ENCODE results near the gene IZUMO4.
"Not testable (repeated sequence)": the region's sequence is repeated elsewhere in the genome, so short reads cannot be mapped to it uniquely, and the experiment has no call there.

Gene IZUMO4

DNA sequence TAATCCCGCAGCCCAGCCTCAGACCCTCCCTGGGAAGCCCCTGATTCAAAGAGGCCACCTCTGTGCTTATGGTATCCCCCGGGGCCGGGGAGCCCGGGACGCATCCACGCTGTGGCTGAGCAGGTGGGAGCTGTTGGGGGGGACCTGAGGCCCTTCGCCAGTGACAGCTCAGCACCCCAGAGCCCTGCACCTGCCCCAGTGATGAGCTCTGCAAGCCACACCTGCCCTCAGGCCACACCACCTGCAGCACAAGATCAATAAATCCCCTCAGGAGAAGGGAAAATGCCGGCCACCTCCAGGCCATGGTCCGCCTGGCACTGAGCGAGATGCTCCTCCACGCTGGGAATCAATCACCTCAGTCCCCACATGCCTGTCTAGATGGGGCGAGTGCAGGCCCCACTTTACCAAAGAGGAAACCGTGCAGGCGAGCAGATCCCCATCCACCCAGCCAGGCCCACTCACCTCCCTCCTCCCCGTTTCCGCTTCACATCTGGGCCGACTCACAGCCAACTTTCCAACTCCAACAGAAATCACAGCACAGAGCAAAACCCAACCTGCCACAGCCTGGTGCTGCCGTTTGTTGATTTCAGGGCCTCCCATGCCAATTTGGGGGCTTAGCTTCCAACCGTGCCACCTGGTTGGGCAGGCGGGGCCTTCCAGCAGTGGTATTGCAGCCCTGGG lies 13.4 kb upstream of the IZUMO4 start:
- peak; percentile 68 to 73 for DNase-seq

DNA sequence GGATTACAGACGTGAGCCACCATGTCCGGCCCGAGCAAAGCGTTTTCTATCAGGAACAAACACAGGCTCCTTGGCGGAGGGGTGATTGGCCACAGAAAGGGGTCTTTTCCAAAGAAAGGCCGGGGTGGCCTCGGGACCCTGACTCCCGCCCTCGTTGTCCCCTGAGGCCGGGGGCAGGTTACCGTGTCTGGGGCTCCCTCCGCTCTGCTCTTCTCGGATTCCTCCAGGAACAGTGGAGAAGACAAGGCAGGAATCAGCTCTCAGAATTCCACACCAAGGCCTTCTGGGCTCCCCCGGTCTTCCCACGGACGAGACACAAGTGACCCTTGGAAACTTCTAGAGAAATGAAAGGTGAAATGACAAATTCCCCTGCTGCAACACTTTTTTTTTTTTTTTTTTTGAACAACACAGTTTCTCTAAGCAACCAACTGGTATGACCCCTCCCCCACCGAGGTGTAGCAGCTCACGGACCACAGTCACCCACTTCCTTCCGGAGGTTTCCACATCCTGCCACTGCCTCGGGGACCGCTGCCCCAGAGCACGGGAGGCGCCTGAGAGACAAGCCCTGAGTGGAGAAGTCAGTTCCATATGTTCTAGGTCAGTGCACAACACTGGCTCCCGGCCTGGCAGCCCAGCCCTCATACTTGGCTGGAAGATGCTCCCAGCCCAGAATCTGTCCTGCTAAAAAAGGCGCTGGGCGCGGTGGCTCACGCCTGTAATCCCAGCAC lies 11.6 kb upstream of the IZUMO4 start:
- peak; percentile 90 to 94 for DNase-seq

GRCh38 chr19:2086695-2087620 lies 9.8 kb upstream of the IZUMO4 start:
- not testable (repeated sequence) for DNase-seq

- DNase-seq = no peak
Observed at GRCh38 chr19:2087621-2088100, 9.1 kb upstream of the IZUMO4 start.

DNA sequence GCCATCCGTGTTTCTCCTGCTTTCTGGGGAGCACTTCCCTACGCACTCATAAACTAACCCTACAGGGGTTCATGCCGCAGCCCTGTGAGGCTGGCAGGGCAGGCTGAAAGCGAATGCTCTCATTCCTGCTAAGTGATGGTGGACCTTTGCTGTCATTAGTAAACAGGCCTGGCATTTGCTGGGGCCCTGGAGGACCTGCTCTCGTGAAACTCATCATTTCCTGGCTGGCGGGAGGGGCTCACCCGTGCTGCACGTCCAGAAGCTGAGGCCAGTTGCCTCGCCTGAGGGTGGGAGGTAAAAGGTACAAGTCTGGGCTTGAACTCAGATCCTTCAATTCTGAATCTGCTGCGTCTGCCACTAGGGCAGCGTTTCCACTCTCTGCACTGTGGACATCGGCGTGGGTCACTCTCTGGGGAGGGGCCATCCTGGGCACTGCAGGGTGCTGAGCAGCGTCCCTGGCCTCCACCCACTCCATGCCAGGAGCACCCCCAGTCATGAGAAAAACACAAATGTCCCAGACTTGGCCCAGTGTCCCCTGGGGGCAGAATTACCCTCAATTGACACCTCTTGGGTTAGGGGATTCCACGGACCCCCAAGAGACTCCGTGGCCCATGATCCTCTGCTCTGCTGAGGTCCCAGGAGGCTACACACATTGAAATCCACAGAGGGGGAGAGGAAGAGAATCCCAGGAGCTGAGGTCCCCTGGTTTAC lies 7.6 kb upstream of the IZUMO4 start:
- no peak for DNase-seq

DNA sequence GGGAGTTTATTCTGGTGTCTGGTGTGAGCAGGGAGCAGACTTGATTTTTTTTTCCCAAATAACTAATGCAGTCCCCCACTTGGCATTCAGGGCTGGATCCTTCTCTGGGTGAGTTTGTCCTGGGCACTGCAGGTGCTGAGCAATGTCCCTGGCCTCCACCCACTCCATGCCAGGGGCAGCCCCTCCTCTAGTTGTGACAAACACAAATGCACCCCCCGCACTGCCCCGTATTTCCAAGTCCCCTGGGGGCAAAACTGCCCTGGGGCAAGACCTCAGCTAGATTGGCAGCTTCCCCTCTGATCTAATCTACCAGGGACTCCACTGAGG lies 7.0 kb upstream of the IZUMO4 start:
- no peak for DNase-seq

GRCh38 chr19:2091926-2092525 lies 4.7 kb upstream of the IZUMO4 start:
- not testable (repeated sequence) for DNase-seq

- peak; percentile 82 to 89 for DNase-seq
Observed at GRCh38 chr19:2096034-2096479, 658 bp upstream of the IZUMO4 start, which contains the start of gene MOB3A. MOB3A (minus strand) TSS chr19:2096326; CDS start chr19:2078560, 17,766 bp downstream.

- peak; percentile 65 to 70 for DNase-seq
Observed at GRCh38 chr19:2097203-2097885, 629 bp downstream of the IZUMO4 start.

DNA sequence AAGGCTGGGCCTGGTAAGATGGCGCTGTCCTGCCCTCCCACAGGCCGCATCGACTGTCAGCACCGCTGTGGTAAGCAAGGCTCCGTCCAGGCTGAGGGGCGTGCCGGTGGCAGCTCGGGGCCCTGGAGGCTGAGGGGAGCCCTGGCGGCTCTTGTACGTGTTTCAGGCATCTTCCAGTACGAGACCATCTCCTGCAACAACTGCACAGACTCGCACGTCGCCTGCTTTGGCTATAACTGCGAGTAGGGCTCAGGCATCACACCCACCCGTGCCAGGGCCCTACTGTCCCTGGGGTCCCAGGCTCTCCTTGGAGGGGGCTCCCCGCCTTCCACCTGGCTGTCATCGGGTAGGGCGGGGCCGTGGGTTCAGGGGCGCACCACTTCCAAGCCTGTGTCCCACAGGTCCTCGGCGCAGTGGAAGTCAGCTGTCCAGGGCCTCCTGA lies 1.2 kb downstream of the IZUMO4 start:
- DNase-seq = no peak

GRCh38 chr19:2099054-2099501 lies 2.4 kb downstream of the IZUMO4 start:
- DNase-seq = no peak

DNA sequence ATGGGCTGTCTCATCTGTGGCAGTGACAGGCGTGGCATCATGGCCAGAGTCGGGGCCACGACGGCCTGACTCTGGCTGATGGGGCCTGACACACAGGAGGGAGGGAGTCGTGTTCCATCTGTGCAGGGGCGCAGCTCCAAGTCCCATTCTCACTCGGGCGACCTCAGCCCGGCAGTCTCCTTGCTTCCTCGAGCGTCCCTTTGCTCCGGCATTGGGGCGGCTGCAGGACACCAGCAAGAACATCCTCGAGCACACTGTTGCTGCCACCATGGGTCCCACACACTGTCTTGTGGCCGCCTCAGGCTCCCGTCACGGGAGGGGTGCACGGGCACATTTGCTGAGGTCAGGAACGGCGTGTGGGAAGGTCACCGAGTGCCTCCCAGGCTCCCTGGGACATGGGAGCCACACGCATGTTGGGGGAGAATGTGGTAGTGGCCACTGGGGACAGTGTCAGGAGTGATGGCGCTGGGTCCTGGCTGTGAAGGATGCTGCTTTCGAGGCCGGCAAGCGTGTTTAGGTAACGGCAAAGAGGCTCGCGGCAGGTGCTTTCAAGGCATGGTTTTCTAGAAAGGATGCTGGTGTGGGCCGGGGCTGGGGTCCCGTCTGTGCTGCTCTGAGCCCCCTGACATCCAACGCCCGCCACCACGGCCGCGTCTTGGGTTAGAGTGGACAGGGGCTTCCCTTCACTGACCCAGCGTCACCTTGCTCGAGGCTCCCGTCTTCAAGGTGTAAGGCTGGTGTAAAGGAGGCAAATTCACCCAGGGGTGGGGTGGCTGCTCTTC lies 3.4 kb downstream of the IZUMO4 start:
- no peak for DNase-seq

DNA sequence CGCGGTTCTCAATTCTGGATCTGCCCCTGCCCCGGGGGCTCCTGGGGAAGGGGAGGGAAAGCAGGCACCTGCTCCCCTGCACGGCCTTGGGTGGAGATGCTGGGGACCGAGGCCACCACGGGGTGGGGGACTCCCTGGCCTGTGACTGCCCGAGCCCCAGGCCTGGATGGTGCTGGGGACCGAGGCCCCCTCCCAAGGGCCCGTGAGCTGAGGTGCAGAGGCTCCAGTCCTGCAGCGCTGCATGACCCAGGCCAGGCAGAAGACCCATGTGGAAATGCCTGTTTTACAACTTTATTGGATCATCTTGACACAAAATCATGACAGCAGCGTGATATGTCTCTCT lies 4.0 kb downstream of the IZUMO4 start:
- no peak for DNase-seq

DNA sequence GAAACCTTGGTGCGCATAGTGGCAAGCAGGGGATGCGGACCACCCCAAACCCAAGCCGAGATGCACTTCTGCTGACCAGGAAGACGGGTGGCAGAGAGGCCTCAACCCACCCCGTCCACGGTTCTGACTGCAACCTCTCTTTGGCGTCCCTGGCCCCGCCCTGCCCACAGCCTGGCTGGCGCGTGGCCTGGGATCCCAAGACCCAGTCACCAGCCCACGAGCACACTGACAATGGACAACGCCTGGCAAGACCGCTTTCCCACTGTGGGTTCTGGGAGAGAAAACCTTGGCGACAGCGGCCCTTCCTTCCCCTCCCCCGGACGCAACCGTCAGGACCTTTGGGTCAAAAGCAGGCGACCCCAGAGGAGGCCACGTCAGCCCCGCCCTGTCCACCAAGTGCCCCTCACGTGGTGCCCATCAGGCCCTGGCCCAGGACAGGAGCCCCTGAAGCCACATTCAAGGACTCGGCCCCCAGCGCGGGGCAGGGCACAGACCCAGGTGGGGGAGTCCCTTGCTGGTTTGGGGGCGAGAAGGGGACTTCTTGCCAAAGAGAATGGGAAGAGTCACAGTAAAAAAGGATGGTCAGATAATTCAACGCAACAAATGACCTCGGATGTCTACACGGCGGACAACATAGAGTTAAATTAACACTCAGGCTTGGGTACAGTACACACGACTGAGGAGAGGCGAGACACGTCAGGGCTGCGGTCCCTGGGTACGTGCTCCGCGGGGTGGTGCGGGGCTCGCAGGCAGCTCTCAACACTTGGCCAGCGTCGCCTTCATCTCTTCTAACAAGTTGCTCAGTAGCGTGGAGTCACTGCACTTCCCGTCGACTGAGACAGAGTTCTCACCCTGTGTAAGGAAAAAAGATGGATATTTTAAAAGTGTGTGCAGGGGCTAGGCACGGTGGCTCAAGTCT lies 5.0 kb downstream of the IZUMO4 start:
- no peak for DNase-seq

DNA sequence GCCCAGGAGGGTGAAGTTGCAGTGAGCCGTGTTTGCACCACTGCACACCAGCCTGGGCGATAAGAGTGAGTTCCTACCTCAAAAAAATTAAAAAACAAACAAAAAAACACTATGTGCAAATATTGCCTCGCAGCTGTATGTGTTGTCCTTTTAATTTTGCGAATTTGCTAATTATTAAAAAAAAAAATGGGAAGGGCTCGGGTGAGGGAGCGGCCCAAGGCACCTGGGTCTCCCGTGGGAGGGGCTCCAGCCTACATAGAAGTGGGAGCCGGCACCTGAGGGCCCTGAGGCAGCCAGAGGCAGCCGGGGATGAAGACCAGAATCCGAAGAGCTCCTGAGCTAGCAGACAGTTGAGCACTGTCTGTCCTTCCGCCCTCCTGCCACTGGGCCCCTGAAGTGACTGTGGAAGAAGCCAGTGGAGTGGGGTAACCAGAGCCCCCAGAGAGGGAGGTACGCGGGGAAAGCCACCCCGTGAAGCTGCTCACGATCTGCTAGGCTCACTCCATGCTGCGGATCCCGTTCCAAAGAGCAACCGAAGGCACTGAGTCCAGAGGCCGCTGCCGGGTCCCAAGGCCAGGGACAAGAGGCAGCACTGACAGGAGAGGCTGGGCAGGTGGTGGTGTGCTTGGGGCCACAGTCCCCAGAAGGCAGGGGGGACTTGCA lies 6.5 kb downstream of the IZUMO4 start:
- no peak for DNase-seq

GRCh38 chr19:2108251-2109016 lies 11.7 kb downstream of the IZUMO4 start:
- no peak for DNase-seq

DNA sequence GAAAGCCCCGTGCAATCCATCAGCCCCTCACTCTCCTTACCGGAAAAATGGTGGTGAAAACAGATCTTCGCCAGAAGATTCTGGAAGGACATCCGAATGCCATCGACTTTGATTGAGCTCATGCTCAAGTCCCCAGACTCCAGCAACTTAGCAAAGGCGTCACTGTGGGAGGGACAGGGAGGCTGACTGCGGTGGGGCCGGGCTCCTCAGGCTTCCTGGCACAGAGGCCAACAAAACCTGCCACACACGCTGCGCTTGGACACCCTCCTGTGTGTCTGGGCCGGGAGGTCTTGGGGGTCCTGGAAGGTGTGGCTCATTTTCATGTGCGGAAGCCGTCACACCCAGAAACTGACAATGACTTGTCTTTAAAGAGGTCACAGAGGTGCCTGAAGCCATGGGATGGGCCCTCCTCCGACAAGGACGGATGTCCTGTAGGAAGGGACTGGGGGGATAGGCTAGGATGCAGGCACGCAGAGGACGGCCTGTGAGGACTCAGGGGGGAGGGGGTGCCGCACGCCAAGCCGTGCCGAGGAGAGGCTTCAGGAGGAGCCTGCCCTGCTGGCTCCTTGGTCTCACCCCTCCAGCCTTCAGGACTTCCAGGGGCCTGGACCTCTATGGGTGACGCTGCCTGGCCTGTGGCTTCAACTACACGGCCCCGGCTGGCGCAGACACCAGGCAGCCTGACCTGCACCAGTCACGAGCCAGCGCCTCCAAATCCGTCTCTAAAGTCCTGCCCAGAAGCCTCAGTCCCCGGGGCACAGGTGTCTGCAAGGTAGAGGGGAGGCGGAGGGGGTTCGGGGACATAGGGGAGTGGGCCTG lies 12.5 kb downstream of the IZUMO4 start:
- DNase-seq = no peak

Measured in activated CD4-positive, alpha-beta T cell treated with anti-CD3 and anti-CD28 coated beads for 4 hours (primary cell).